ENCODE data around the gene MRPL2. TPM values are rescaled to one million over a fixed set of nuclear protein-coding genes. Genes with fewer than 3 reads are reported as not detected.

MRPL2 gene
- polyA plus RNA-seq, 1 donor (not counting 4 experiments of a cell fraction or from before 2014, with no cell fraction given), result 27.4 TPM

- peaks cover 16% of the 10 kb centered on the region for H3K4me1 ChIP-seq (ENCODE audit: control insufficient read depth, extremely low read depth, insufficient read depth, low read length)
- H3K9me1 ChIP-seq (ENCODE audit: control insufficient read depth, extremely low read depth, insufficient read depth, low read length), result no peaks in the 10 kb centered on the region
- peak overlapping the region; percentile 61 to 95 (median 87) for H3K4me3 ChIP-seq (ENCODE audit: control insufficient read depth in 2 of 3, extremely low read depth in 1 of 3, insufficient read depth in 2 of 3, low read depth in 1 of 3, low read length in 3 of 3)
- dilution Hi-C loops (cut with MboI; ENCODE audit: extremely low pct_ligation_motif_present, low sequenced_read_pairs), result no loop called here
- no peaks in the 10 kb centered on the region for H4K20me1 ChIP-seq (ENCODE audit: control insufficient read depth, extremely low read depth, insufficient read depth, low read length)
- no peaks in the 10 kb centered on the region for H3K9me3 ChIP-seq (ENCODE audit: control insufficient read depth, low read depth, low read length)
- H3K36me3 ChIP-seq (ENCODE audit: control insufficient read depth in 2 of 2, extremely low read depth in 1 of 2, insufficient read depth in 2 of 2, low read length in 2 of 2), result peaks cover 29 to 34% of the 10 kb centered on the region in 2 experiments
- no peak for TF ChIP-seq EZH2 (IDR thresholded peaks at IDR 0.05; ENCODE audit: low read length)
- DNase-seq (ENCODE audit: low read depth, low spot score) (no peak), FAIRE-seq (no peak)
- H3K27me3 ChIP-seq (ENCODE audit: control insufficient read depth, extremely low read depth, insufficient read depth, low read length), result no peaks in the 10 kb centered on the region
- H3K9ac ChIP-seq (ENCODE audit: control insufficient read depth, extremely low read depth, insufficient read depth, low read length), result peak overlapping the region; percentile 76
- peak overlapping the region; percentile 73 for H3K4me2 ChIP-seq (ENCODE audit: control insufficient read depth, extremely low read depth, insufficient read depth, low read depth, low read length)
- peaks cover 41% of the 10 kb centered on the region for H3K79me2 ChIP-seq (ENCODE audit: control insufficient read depth, insufficient read depth, low read length)
- H2AFZ ChIP-seq (ENCODE audit: control insufficient read depth, low read length), result peak overlapping the region; percentile 76
- H3K27ac ChIP-seq (ENCODE audit: control insufficient read depth, insufficient read depth, low read length), result peak overlapping the region; percentile 27
These were observed 46.0 kb downstream of the MRPL2 start for GRCh38 chr6:43013097-43013842.

GRCh38 chr6:43012364-43012763 lies 46.9 kb downstream of the MRPL2 start:
- no peak overlapping the region for H2AFZ ChIP-seq (ENCODE audit: control insufficient read depth, low read length)

More at GRCh38 chr6:43012364-43012763, 46.9 kb downstream of the MRPL2 start:
- no peaks in the 10 kb centered on the region for H4K20me1 ChIP-seq (ENCODE audit: control insufficient read depth, extremely low read depth, insufficient read depth, low read length)
- H3K4me2 ChIP-seq (ENCODE audit: control insufficient read depth, extremely low read depth, insufficient read depth, low read depth, low read length), result peak overlapping the region; percentile 73
- peak overlapping the region; percentile 76 for H3K9ac ChIP-seq (ENCODE audit: control insufficient read depth, extremely low read depth, insufficient read depth, low read length)
- no peak for TF ChIP-seq EZH2 (IDR thresholded peaks at IDR 0.05; ENCODE audit: low read length)
- TF ChIP-seq CTCF (optimal IDR thresholded peaks at IDR 0.05 in 1 of 3, IDR thresholded peaks at IDR 0.05 in 1 of 3, conservative IDR thresholded peaks at IDR 0.05 in 1 of 3; ENCODE audit: extremely low read depth in 1 of 3, insufficient read depth in 2 of 3, low read length in 3 of 3), result no peak
- H3K27me3 ChIP-seq (ENCODE audit: control insufficient read depth, extremely low read depth, insufficient read depth, low read length), result no peaks in the 10 kb centered on the region
- DNase-seq (ENCODE audit: low read depth, low spot score) (no peak), FAIRE-seq (no peak)
- peak overlapping the region in 1 of 3 experiments; percentile 95 for H3K4me3 ChIP-seq (ENCODE audit: control insufficient read depth in 2 of 3, extremely low read depth in 1 of 3, insufficient read depth in 2 of 3, low read depth in 1 of 3, low read length in 3 of 3)
- H3K4me1 ChIP-seq (ENCODE audit: control insufficient read depth, extremely low read depth, insufficient read depth, low read length), result peaks cover 16% of the 10 kb centered on the region
- no peaks in the 10 kb centered on the region for H3K9me3 ChIP-seq (ENCODE audit: control insufficient read depth, low read depth, low read length)
- no peak overlapping the region for H3K27ac ChIP-seq (ENCODE audit: control insufficient read depth, insufficient read depth, low read length)
- dilution Hi-C loops (cut with MboI; ENCODE audit: extremely low pct_ligation_motif_present, low sequenced_read_pairs), result no loop called here
- H3K36me3 ChIP-seq (ENCODE audit: control insufficient read depth in 2 of 2, extremely low read depth in 1 of 2, insufficient read depth in 2 of 2, low read length in 2 of 2), result peaks cover 28 to 32% of the 10 kb centered on the region in 2 experiments
- no peaks in the 10 kb centered on the region for H3K9me1 ChIP-seq (ENCODE audit: control insufficient read depth, extremely low read depth, insufficient read depth, low read length)
- peaks cover 39% of the 10 kb centered on the region for H3K79me2 ChIP-seq (ENCODE audit: control insufficient read depth, insufficient read depth, low read length)
